ENCODE results near the gene PTPRU. TPM values are rescaled to one million over a fixed set of nuclear protein-coding genes. Genes with fewer than 3 reads are reported as not detected.

Gene PTPRU
- polyA plus RNA-seq, 3 donors = 9.4 to 12.0 (median 10.6) TPM

- DNase-seq (ENCODE audit: low read depth in 3 of 3, low spot score in 2 of 3) = no peak
Measured at GRCh38 chr1:29326123-29326522, 89.8 kb downstream of the PTPRU start.

DNA sequence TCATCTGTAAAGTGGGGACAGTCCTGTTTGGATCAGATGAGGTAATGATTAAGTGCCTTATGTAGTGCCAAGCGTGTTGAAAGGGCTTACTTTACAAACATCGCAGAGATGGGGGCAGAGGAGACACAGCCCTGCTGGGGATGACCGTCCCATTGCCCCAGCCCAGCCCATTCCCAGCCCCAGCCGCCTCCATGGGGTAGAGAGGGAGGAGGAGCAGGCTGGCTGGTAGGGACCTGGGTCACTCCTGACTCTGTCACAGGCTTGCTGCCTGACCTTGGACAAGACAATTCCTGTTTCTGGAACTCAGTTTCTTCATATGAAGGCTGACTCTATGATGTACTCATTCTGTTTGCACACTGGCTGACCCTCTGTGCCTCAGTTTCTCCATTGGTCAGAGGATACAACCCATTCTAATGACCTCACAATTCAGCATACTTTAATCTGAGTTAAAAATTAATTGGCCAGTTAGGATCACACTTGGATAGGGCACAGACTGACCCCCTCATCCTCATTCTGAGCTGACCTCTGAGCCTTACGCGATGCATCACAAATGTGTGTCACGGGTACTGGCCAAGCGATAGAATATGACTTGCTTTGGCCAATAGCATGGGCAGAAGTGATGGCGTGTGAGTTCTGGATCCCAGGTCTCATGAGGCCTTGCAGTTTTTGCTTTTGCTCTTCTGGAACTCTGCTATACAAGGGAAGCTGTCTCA lies 91.1 kb downstream of the PTPRU start:
- no peak for DNase-seq (ENCODE audit: low read depth in 3 of 3, low spot score in 2 of 3)

DNA sequence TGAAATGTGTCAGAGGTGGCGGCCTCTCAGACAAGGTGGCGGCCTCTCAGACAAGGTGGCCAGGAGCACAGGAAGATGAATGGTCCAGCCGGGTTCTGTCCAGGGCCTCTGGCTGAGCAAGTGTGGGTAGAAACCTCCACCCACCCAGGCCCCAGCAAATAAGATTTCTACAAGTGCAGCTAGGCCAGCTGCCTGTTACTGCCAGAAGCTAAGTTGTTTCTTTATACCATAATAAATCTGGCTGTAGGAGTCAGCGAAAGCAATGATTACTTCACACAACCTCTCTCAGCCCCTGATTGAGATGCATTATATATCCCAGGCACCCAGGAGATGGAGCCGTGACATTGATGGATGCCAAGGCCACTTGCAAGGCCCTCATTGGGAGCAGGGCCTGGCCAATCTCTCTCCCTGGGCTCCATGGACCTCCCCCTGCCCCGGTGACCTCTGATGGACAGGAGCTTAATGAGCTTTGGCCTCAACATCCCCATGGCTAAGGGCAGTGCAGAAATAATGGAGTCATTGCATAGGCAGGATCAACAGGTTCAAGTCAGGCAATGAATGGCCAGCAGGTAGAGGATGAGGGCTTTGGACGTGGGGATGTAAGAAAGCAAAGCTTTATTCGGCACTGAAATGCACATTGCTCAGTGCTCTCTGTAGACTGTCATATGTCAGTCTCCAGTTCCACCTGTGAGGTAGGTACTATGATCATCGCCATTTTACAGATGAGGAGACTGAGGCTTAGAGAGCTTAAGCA lies 92.9 kb downstream of the PTPRU start:
- no peak for DNase-seq (ENCODE audit: low read depth in 3 of 3, low spot score in 2 of 3)

- DNase-seq (ENCODE audit: low read depth in 3 of 3, low spot score in 2 of 3) = no peak
Measured at GRCh38 chr1:29330089-29330488, 93.8 kb downstream of the PTPRU start.

- no peak for DNase-seq (ENCODE audit: low read depth in 3 of 3, low spot score in 2 of 3)
Measured at GRCh38 chr1:29330856-29331255, 94.5 kb downstream of the PTPRU start.

DNA sequence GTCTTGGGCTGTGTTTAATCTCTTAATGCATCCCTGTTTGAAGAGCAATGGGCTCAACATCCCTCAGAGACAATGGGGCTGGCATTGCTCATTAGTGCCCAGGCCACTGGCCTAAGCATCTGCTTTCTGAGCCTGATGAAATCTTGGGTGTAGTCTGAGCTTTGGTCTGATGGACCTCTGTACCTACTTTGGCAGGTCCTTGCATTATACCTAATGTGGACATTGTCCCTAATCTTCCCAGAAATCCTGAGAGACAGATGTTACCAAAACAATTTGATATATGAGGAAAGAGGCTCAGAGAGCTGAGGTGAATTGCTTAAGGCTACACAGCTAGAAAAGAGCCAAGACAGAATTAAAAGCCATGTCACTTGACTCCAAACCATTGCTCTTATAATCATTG lies 95.0 kb downstream of the PTPRU start:
- no peak for DNase-seq (ENCODE audit: low read depth in 3 of 3, low spot score in 2 of 3)

DNA sequence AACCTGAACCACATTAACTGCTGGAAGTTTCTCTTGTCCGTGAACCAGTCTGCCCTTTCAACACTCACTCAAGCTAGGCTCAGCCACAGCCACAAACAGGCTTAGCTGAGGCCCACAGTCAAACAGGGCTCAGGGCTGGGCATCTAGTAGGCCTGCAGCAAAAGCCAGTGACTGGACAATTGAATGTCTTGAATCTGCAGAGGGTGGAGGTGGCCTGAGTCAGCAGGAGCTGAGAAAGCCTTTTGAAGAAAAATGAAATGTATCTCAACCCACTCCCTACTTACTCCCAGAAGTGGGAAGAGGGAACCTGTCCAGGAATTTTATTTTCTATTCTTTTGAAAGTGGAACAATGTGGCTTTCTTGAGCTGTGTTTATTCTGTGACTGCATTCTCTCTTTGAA lies 95.4 kb downstream of the PTPRU start:
- DNase-seq (ENCODE audit: low read depth in 3 of 3, low spot score in 2 of 3) = no peak

- DNase-seq (ENCODE audit: low read depth in 3 of 3, low spot score in 2 of 3) = no peak
Measured at GRCh38 chr1:29332204-29332603, 95.9 kb downstream of the PTPRU start.

DNA sequence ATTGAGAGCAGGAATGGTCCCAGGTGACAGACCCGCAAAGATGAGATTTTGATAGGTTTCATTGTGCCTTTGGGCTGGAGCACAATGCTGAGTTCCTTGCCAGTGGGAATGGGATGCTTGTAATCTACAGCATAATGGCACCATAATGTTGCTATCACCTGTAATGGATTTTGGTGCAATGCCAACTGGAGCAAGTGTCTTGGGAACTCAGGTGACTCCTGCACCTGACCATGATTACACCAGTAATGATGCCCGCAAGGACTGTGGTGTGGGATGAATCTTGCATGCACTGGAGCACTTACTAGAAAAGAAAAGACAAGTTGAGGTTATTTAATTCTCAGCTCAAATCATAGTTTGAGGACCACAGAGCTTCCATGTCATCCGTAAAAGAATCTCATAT lies 96.7 kb downstream of the PTPRU start:
- no peak for DNase-seq (ENCODE audit: low read depth in 3 of 3, low spot score in 2 of 3)

DNA sequence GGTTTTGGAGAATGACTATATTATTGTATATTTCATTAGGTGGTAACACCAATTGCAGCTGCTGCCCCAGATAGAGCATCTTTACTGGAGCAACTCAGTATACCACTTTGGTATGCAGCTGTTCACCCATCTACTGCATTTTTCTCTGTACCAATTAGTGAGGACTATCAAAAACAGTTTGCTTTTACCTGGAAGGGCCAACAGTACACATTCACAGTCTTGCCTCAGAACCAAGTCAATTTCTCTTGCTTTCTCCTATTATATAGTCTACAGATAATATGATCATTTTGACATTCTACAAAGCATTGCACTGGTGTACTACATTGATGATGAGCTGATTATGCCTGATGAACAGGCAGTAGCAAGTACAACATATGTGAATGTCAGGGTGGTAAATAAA lies 99.3 kb downstream of the PTPRU start:
- no peak for DNase-seq (ENCODE audit: low read depth in 3 of 3, low spot score in 2 of 3)

- DNase-seq (ENCODE audit: low read depth in 3 of 3, low spot score in 2 of 3) = no peak
Measured at GRCh38 chr1:29338908-29339575, 102.7 kb downstream of the PTPRU start.

DNA sequence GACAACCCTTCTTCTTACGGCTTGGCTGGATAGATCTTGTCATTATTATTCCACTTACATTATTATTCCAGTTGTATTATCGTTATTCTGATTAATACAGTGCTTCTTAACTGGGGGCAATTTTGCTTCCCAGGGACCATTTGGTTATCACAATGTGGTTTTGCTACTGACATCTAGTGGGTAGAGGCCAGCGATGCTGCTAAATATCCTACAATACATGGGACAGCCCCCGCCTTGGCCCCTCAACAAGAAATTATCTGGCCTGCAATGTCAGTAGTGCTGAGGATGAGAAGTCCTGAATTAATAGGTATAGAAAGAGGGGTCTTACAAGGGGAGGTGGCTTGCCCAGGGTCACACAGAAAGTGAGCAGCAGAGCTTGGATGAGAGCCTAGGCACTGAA lies 105.6 kb downstream of the PTPRU start:
- no peak for DNase-seq (ENCODE audit: low read depth in 3 of 3, low spot score in 2 of 3)

DNA sequence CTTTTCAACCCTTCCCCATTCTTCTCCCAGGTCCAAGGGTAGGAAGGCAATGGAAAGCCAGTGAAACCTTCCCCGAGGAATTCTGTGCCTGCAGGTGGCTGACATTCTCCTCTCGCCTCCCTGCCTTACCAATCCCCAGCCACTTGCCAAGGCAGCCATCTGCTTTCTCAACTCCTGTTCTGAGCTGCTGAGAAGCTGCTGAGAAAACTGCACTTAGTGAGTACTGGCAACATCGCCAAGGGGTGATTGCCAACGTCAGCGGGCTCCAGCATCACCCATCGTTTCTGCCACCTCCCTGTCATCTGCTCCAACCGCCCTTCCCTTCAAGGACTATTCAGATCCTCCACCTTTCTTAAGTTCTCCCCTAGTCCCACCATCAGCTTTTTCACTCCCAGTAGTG lies 106.0 kb downstream of the PTPRU start:
- DNase-seq (ENCODE audit: low read depth in 3 of 3, low spot score in 2 of 3) = no peak

- no peak for DNase-seq (ENCODE audit: low read depth in 3 of 3, low spot score in 2 of 3)
Measured at GRCh38 chr1:29342983-29343382, 106.7 kb downstream of the PTPRU start.

DNA sequence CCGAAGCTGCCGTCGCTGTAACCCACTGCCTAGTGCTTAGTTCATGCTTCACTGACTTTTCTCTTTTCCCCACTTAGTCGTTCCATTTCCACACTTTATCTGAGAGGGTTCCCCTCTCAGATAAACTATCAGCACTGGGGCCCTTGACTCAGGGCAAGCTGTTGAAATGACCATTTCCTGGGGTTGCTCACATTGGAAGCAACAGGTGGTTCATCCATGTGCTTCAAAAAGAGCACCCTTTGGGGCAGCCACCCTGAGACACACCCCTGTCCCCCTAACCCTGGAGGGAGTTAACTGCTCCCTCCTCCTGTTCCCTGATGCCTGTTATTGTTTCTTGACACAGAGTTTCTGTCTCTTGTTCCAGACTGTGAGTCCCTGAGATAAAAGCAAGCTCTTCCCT lies 107.2 kb downstream of the PTPRU start:
- DNase-seq (ENCODE audit: low read depth in 3 of 3, low spot score in 2 of 3) = no peak

- no peak for DNase-seq (ENCODE audit: low read depth in 3 of 3, low spot score in 2 of 3)
Measured at GRCh38 chr1:29343908-29344307, 107.6 kb downstream of the PTPRU start.

DNA sequence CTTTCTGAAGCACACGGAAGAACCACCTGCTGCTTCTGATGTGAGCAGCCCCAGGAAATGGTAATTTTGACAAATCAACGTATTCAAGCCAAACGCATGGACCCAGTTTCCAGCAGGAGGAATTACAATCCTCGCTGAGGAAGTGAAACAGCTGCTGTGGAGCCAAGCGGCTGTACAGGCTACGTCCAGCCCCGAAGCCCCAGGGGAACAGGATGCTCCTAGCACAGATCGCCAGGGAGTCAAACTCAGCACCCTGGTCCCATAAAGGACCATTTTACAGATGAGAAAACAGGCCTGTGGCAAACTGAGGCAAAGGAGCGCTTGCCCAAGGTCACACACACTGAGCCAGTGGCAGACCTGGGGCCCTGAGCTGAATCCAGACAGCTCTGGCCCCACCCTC lies 108.0 kb downstream of the PTPRU start:
- DNase-seq (ENCODE audit: low read depth in 3 of 3, low spot score in 2 of 3) = no peak

DNA sequence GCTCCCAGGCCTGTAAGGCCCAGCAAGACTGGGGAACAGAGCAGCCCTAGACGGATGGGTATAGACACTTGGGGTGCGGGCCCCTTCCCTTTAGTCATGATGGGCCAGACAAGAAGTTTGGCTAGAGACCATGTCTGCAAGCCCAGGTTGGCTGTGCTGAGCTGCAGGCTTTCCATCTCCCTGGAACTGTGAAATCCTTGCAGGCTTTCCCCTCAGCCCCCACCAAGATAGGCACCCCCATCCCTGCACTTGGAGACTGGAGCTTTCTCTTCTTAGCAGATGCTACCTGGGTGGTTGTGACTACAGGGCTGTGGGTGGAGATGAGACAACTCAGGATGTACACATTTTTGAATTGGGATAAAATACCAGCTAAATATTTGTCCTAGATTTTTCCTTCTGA lies 110.3 kb downstream of the PTPRU start:
- no peak for DNase-seq (ENCODE audit: low read depth in 3 of 3, low spot score in 2 of 3)

- no peak for DNase-seq (ENCODE audit: low read depth in 3 of 3, low spot score in 2 of 3)
Measured at GRCh38 chr1:29349871-29350491, 113.7 kb downstream of the PTPRU start.

- no peak for DNase-seq (ENCODE audit: low read depth in 3 of 3, low spot score in 2 of 3)
Measured at GRCh38 chr1:29352719-29353420, 116.5 kb downstream of the PTPRU start.
